CD4-positive, alpha-beta T cell treated with Interferon alpha-2 for 1 hour (primary cell): ENCODE data around the gene LRBA.

Experiments
- DNase-seq, 2 donors: peaks; one replicate each; pipeline ENCODE4 v3.0.0-alpha.2; 2020 to 2022

Gene LRBA

GRCh38 chr4:150253416-150253815, 761.7 kb downstream of the LRBA start:
- no peak for DNase-seq

DNA sequence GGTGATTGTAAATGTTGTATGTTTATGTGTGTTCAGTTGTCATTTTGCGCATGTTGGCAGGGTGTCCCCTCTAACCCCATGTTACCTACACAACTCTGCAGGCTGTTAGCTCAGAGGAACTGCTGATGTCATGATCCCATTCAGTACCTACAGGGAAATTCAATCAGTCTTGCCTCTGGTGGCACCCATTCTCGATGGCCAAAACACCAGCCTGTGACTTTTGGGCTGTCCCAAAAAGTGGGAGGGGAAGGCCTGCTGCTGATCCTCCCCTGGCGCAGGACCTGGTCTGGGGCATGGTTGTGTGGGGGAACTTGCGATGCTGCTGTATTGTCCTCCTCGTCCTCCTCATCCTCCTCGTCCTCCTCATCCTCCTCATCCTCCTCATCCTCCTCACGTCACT, 762.3 kb downstream of the LRBA start:
- DNase-seq: no peak

GRCh38 chr4:150252306-150252705, 762.8 kb downstream of the LRBA start:
- no peak for DNase-seq

DNA sequence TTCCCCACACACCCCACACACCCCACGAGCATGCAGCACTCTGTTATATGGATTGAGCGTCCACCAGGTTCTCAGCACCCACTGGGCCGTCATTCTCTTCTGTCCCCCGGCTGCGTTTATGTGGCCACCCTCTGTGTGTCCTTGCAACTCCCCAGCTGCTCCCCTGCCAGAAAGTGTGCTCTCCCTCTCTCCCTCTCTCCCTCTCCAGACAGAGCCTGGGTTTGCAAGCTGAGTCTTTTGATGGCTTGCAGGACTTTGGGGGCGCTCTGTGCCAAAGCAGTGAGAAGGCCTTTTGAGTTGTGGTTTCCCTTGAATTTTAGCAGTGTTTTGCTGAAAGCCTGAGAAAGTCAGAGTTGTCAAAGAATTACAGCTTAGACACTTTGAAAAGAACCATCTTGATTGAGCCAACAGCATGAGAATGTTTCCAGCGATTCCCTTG, 763.3 kb downstream of the LRBA start:
- no peak for DNase-seq

DNA sequence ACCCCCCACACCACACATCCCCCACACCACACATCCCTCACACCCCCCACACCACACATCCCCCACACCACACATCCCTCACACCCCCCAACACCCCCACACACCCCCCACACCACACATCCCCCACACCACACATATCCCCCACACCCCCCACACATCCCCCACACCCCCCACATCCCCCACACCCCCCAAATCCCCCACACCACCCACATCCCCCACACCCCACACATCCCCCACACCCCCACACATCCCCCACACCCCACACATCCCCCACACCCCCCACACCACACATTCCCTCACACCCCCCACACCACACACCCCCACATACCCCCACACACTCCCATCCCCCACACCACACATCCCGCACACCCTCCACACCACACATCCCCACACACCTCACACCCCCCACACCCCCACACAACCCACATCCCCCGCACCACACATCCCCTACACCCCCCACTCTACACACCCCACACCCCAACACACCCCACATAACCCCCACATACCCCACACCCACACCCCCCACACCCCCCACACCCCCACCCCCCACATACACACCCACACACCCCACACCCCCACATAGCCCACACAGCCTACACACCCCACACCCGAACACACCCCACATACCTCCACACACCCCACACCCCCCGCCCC, 764.0 kb downstream of the LRBA start:
- no peak for DNase-seq

DNA sequence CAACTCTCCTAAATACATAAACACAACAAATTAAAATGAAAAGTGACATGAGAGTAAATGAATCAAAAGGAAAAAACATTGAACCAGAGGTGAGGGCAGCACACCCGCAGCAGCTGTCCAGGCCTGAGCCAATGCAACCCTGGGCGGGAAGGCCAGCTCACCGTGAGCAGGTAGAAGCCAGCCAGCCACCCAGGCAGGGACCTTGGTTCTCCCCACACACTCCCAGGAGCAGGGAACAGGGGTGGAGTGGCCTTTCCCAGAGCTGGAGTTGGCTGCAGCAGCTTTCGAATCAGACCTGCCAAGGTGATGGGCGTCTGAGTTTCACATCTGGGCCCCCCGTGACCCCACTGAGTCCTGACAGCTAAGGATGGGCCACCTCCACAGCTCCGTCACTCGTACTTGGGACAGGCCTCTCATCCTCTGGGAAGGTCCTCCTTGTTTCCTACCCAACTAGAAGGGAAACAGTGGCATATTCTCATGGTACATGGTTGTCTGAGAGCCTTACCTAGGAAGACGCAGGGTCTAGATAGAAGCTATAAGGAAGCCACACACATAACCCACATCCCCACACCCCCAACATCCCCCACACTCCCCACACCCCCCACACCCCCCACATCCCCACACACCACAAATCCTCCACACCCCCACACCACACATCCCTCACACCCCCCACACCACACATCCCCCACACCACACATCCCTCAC, 764.6 kb downstream of the LRBA start:
- no peak for DNase-seq

DNA sequence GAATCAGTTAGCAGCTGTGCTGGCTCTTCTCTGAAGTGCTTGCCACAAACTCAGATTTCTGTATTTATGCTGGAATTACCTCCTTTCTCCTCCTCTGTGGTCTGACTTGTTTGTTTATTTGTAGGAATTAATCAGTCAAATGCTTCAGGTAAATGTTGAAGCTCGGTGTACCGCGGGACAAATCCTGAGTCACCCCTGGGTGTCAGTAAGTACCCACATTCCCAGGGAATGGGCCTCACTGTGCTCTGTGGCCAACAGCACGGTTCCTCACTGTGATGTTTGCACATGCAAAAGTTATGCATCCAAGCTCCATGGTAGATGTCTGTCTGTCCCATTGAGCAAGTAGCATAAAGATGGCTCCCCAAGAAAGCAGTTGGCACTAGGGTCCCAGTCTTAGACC, 766.9 kb downstream of the LRBA start:
- no peak for DNase-seq

DNA sequence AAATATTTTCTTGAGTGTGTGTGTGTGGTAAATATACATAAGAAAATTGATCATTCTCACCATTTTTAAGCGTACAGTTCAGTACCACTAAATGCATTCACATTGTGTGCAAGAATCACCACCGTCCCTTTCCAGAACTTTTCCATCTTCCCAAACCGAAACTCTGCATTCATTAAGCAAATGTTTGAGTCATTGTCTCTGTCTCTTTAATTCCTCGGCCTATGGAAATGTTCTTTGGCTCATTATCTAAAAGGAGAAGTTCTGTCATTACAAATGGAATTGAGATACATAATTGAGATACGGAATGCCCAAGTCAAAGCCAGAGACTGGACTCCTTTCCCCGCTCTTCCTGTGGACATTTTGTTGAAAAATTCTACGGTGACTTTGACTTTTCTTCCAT, 767.9 kb downstream of the LRBA start:
- no peak for DNase-seq

DNA sequence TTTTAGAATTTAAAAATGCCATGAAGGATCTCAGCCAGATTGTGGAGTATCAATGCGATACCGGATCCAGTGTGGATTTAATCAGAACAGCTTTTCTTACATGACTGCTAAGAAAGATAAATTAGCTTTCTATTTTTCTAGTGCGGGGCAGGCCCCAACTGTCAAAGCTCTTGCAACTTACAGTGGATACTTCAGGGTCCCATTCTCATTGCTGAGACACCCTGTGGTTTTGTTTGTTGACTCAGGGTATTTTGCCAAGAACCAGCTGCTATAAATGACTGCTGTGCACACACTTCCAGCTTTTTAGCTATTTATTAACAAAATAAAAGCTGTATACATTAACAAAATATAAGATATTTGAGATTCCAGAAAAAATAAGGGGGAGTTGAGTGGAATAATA, 770.5 kb downstream of the LRBA start:
- no peak for DNase-seq

DNA sequence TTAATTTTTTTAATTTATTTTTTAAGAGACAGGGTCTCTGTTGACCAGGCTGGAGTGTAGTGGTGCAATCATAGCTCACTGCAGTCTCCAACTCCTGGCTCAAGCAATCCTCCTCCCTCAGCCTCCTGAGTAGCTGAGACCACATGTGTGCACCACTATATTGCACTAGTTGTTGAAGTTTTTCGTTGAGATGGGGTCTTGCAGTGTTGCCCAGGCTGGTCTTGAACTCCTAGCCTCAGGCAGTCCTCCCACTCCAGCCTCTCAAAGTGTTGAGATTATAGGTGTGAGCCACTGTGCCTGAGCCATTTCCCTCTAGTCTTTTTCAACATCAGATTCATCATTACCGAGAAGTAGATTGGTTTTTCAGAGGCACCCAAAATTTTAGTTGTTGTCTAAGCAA, 771.2 kb downstream of the LRBA start:
- no peak for DNase-seq

DNA sequence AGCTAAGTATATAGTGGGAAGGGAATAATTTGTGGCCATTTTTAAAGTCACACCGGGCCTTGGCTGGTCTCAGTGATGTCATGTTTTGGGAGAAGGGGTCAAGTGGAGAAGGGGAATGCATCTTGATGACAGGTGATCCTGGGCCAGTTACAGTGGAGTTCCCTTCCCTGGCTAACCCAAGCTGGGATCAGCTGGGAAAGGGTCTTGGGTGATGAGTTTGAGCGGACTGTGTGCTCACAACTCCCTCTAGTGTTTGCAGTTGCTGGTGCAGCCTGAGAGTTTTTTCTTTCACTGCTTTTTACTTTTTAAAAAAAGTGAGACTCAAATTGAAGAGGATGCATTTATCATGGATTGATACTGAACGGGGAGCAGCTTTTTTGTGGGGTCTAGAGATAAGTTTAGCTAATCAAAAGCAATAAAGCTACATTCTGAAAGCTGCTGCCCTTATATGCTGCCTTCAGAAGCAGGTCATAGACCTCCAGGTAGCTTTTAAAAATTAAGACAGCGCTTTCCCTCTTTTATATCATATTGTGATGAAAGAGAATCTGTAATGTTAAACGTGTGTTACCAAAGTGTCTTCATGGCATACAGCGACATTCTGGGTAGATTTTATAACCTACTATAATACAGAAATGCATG, 772.1 kb downstream of the LRBA start:
- peak in 1 of 2 donors; percentile 16 for DNase-seq

DNA sequence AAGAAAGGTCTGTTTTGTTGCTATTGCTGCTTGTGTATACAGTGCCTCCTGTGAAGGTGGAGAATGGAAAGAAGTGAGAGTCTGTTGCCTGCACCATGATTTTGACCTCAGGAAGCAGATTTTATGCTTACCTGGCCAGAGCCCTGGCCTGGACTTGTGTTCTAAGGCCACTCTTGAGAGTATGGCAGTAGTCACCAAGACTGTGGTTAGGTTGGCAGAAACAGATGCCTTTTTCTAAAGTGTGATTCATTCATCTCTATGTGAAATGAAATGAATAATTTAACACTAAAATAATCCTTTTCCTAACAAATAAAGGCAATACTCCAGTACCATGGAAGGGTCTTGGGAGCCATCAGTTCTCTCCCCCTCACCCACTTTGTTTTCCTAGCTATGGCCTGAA, 775.1 kb downstream of the LRBA start:
- no peak for DNase-seq

DNA sequence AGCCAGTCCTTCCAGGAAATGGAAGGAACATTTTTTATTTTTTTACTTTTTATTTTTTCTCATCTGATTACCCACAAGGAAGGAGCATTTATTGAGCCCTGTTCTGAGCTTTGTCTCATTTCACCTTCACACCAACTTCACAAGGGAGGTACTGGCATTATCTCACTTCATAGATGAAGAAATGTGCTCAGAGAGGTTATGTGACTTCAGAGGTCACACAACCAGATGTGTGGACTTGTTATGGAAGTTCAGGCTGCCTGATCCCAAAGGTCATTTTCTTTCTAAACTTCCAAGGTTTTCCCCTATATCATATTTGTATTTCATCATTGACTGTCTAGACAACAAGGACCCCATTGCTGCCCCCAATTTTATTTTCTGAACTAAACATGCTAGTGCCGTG, 776.5 kb downstream of the LRBA start:
- DNase-seq: no peak

- no peak for DNase-seq
These were observed 777.8 kb downstream of the LRBA start for GRCh38 chr4:150237110-150237872.

DNA sequence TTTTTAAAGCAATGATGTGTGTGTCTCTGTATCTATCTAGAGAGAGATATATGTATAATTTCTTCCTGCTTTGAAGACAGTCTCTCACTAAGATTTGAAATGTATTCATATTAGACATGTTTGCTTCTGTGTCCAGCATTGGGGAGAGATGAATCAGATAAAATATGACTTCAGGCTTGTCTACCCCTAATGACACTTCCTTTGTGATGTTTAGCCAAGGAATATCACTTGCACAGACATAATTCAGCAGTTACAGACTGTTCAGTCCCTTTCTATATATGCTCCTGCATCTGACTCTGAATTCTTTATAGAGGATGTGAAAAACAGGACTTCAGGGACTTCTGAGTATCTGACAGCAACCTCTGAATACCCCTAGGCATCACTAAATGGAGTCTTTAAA, 778.5 kb downstream of the LRBA start:
- no peak for DNase-seq

- no peak for DNase-seq
These were observed 779.2 kb downstream of the LRBA start for GRCh38 chr4:150235808-150236271.

- no peak for DNase-seq
These were observed 779.8 kb downstream of the LRBA start for GRCh38 chr4:150235317-150235716.

DNA sequence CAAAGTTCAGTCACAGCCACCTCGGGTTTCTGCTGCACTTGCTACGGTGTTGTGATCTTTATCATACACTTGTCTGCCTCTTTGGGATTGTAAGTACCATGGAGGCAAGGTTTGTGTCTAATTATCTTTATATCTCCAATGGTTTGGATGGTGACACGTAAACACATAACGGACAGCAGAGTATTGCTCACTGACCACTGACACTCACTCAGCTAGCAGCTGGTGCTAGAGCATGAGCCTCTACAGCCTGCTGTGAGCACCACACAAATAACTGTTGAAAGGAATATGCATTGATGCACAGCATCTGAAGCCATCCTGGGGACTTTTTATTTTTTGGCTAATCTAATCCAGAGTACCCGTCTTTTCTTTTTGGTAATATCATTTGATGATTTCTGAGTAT, 780.8 kb downstream of the LRBA start:
- no peak for DNase-seq

DNA sequence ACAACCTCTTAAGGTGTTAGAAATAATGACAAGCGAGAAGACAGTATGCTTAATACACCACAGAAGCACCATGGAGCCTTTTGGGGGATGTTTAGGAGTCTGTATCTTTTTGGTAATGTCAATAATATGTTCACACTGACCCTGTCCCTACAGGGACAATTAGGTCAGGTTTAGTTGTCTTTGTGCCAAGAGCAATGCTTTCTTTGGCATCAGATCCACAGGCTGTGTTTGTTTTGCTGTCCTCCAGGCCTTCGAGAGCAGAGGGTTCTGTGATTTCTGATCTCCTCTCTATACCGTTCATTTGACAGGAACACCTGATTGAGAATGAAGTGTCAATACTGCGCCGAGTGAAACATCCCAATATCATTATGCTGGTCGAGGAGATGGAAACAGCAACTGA, 783.1 kb downstream of the LRBA start:
- DNase-seq: no peak

DNA sequence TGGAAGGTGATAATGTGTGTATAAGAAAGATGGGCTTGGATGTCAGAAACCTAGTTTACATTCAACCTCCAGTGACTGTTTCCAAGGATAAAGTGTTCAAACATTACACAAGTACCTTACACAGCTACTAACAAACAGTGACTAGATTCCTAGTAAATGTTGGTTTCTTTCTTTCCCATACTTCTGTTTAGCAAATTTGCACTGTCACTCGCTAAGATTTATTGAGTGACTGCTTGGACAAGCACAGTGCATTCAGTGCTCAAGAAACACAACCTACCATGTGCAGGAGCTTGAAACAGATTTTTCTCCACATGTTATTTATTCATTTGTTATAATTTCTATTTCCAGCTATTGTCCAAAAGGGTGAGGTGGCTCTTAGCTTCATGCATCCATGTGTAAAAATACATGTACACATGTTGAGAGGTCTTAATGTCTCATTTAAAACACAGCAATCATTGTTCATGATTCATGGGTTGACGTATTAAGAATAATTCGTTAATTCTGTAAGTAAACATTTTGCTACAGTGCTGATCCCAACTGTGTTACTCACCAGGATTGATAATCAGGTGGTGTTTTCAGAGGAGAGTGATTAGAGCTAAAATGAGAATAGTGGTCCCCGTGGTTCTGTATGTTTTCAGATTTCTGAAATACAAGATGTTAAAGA, 783.8 kb downstream of the LRBA start:
- no peak for DNase-seq

DNA sequence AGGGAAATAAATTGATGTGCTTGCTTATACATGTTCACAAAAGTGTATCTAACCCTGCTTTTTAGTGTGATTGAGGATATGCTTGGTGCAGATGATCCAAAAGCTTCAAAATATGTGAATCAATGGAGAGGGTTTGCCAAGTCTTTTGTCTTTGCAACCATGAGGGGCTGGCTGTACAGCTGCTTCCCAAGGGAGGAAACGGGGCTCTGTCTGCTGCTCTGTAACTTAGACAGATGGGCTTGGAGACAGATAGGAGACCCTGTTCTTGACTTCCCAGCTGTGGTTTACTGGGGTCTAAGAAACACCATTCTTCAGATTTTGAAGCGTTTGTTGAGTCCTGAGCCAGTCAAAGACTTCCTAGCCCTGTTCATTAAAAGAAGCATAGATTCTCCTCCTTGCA, 784.5 kb downstream of the LRBA start:
- DNase-seq: no peak

DNA sequence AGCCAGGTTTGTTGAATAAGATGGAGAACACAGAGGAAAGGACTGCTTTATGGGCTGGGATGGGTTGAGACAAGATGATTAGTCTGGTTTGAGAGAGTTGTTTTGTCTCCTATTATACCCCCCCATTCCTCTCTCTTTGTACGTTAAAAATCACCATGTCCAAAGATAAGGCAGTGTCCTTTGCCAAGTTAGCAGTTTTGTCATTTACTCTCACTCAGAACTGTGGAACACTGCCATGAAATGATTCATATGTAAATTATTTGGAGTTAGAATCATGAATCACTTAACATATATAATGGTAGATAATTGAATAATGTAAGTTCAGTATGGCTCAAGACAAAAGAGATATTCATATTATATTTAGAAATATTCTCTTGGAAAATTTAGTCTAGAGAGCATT, 785.6 kb downstream of the LRBA start:
- DNase-seq: no peak
